ENCODE results near the gene BPI.

BPI gene

GRCh38 chr20:38350879-38351775, 47.2 kb downstream of the BPI start:
- no peak overlapping the region for H3K27ac ChIP-seq (ENCODE audit: low read depth in 2 of 2, low read length in 2 of 2)
- H3K4me1 ChIP-seq (ENCODE audit: control insufficient read depth in 2 of 2, insufficient read depth in 2 of 2, low read length in 2 of 2): no peaks in the 10 kb centered on the region

DNA sequence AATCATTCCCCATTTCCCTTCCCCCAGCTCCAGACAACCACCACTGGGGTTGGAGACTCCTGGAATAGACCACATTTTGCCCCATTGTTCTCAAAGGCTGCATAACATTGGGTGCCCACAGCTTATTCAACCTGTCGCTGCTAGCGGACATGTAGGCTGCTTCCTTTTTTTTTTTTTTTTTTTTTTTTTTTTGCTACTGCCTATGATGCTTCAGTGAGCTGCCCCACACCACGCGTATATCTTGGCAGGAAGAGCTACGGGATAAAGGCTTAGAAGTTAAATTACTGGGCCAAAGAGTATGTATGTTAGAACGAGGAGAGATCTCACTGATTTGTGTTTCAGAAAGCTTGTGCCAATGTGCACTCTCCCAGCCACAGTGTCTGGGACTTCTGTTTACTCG, 49.4 kb downstream of the BPI start:
- no peaks in the 10 kb centered on the region for H3K4me1 ChIP-seq (ENCODE audit: control insufficient read depth in 2 of 2, insufficient read depth in 2 of 2, low read length in 2 of 2)
- no peak overlapping the region for H3K4me3 ChIP-seq (ENCODE audit: low read length in 2 of 2)
- H3K9me3 ChIP-seq (ENCODE audit: control insufficient read depth in 2 of 2, low read length in 2 of 2): no peaks in the 10 kb centered on the region
- H3K27me3 ChIP-seq (ENCODE audit: control insufficient read depth in 2 of 2, insufficient read depth in 2 of 2, low read length in 2 of 2): peaks cover 0 to 3% of the 10 kb centered on the region in 2 donors
- no peak overlapping the region for H3K27ac ChIP-seq (ENCODE audit: low read depth in 2 of 2, low read length in 2 of 2)
- H3K9ac ChIP-seq (ENCODE audit: low read depth in 1 of 2, low read length in 2 of 2): no peak overlapping the region
- H3K36me3 ChIP-seq (ENCODE audit: control insufficient read depth in 2 of 2, insufficient read depth in 2 of 2, low read length in 2 of 2): no peaks in the 10 kb centered on the region

More at GRCh38 chr20:38350879-38351775, 47.2 kb downstream of the BPI start:
- Histone ChIP-seq H3K27me3 (ENCODE audit: control insufficient read depth in 2 of 2, insufficient read depth in 2 of 2, low read length in 2 of 2) (no peaks in the 10 kb centered on the region), H3K4me3 (ENCODE audit: low read length in 2 of 2) (no peak overlapping the region), H3K9me3 (ENCODE audit: control insufficient read depth in 2 of 2, low read length in 2 of 2) (no peaks in the 10 kb centered on the region), H3K9ac (ENCODE audit: low read depth in 1 of 2, low read length in 2 of 2) (no peak overlapping the region), H3K36me3 (ENCODE audit: control insufficient read depth in 2 of 2, insufficient read depth in 2 of 2, low read length in 2 of 2) (no peaks in the 10 kb centered on the region)

DNA sequence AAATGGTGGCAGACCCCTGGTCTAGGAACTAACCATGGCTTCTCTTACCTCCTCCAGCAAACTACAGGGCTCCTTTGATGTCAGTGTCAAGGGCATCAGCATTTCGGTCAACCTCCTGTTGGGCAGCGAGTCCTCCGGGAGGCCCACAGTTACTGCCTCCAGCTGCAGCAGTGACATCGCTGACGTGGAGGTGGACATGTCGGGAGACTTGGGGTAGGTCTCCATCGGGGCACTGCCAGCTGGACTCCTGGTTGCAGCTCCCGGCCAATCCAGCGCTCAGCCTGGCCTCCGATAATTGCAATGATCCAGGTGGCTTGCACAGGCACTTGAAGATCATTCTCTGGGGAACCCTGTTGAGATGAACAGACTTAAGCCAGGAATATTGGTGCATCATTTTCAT, 50.3 kb downstream of the BPI start:
- Histone ChIP-seq H3K27ac (ENCODE audit: low read depth in 2 of 2, low read length in 2 of 2) (no peak overlapping the region), H3K9me3 (ENCODE audit: control insufficient read depth in 2 of 2, low read length in 2 of 2) (no peaks in the 10 kb centered on the region), H3K4me3 (ENCODE audit: low read length in 2 of 2) (no peak overlapping the region), H3K36me3 (ENCODE audit: control insufficient read depth in 2 of 2, insufficient read depth in 2 of 2, low read length in 2 of 2) (no peaks in the 10 kb centered on the region), H3K9ac (ENCODE audit: low read depth in 1 of 2, low read length in 2 of 2) (no peak overlapping the region), H3K4me1 (ENCODE audit: control insufficient read depth in 2 of 2, insufficient read depth in 2 of 2, low read length in 2 of 2) (no peaks in the 10 kb centered on the region), H3K27me3 (ENCODE audit: control insufficient read depth in 2 of 2, insufficient read depth in 2 of 2, low read length in 2 of 2) (peaks cover 0 to 3% of the 10 kb centered on the region in 2 donors)

GRCh38 chr20:38355161-38356012, 51.4 kb downstream of the BPI start:
- H3K27ac ChIP-seq (ENCODE audit: low read depth in 2 of 2, low read length in 2 of 2): no peak overlapping the region
- H3K27me3 ChIP-seq (ENCODE audit: control insufficient read depth in 2 of 2, insufficient read depth in 2 of 2, low read length in 2 of 2): peaks cover 0 to 3% of the 10 kb centered on the region in 2 donors
- no peak overlapping the region for H3K4me3 ChIP-seq (ENCODE audit: low read length in 2 of 2)
- H3K4me1 ChIP-seq (ENCODE audit: control insufficient read depth in 2 of 2, insufficient read depth in 2 of 2, low read length in 2 of 2): no peaks in the 10 kb centered on the region
- no peak overlapping the region for H3K9ac ChIP-seq (ENCODE audit: low read depth in 1 of 2, low read length in 2 of 2)
- H3K9me3 ChIP-seq (ENCODE audit: control insufficient read depth in 2 of 2, low read length in 2 of 2): no peaks in the 10 kb centered on the region
- no peaks in the 10 kb centered on the region for H3K36me3 ChIP-seq (ENCODE audit: control insufficient read depth in 2 of 2, insufficient read depth in 2 of 2, low read length in 2 of 2)

GRCh38 chr20:38357653-38358207, 53.8 kb downstream of the BPI start:
- Histone ChIP-seq H3K36me3 (ENCODE audit: control insufficient read depth in 2 of 2, insufficient read depth in 2 of 2, low read length in 2 of 2) (no peaks in the 10 kb centered on the region), H3K27ac (ENCODE audit: low read depth in 2 of 2, low read length in 2 of 2) (no peak overlapping the region), H3K4me3 (ENCODE audit: low read length in 2 of 2) (no peak overlapping the region), H3K27me3 (ENCODE audit: control insufficient read depth in 2 of 2, insufficient read depth in 2 of 2, low read length in 2 of 2) (peaks cover 0 to 3% of the 10 kb centered on the region in 2 donors), H3K4me1 (ENCODE audit: control insufficient read depth in 2 of 2, insufficient read depth in 2 of 2, low read length in 2 of 2) (no peaks in the 10 kb centered on the region), H3K9me3 (ENCODE audit: control insufficient read depth in 2 of 2, low read length in 2 of 2) (no peaks in the 10 kb centered on the region), H3K9ac (ENCODE audit: low read depth in 1 of 2, low read length in 2 of 2) (no peak overlapping the region)

DNA sequence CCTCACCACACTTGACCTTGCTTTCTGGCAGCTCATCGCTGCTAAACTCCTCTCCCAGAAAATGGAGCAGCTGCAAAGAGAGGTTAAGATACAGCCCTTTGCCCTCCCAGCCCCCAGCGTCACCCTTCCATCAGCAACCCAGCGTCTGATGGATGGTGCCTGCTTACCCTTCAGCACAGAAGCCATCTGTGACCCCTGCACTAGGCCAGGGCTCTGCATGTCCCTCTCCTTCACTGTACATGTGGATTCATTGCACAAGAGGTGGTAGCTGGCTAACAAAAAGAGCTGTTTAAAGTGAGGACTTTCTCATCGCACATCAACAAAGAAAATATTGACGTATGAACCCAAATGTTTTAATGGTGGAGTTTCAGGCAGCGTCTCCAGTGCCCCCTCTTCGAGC, 54.6 kb downstream of the BPI start:
- Histone ChIP-seq H3K9ac (ENCODE audit: low read depth in 1 of 2, low read length in 2 of 2) (no peak overlapping the region), H3K4me3 (ENCODE audit: low read length in 2 of 2) (no peak overlapping the region), H3K27me3 (ENCODE audit: control insufficient read depth in 2 of 2, insufficient read depth in 2 of 2, low read length in 2 of 2) (peaks cover 0 to 3% of the 10 kb centered on the region in 2 donors), H3K4me1 (ENCODE audit: control insufficient read depth in 2 of 2, insufficient read depth in 2 of 2, low read length in 2 of 2) (no peaks in the 10 kb centered on the region), H3K36me3 (ENCODE audit: control insufficient read depth in 2 of 2, insufficient read depth in 2 of 2, low read length in 2 of 2) (no peaks in the 10 kb centered on the region), H3K9me3 (ENCODE audit: control insufficient read depth in 2 of 2, low read length in 2 of 2) (no peaks in the 10 kb centered on the region), H3K27ac (ENCODE audit: low read depth in 2 of 2, low read length in 2 of 2) (no peak overlapping the region)

- H3K4me3 ChIP-seq (ENCODE audit: low read length in 2 of 2): no peak overlapping the region
- H3K4me1 ChIP-seq (ENCODE audit: control insufficient read depth in 2 of 2, insufficient read depth in 2 of 2, low read length in 2 of 2): no peaks in the 10 kb centered on the region
- H3K9me3 ChIP-seq (ENCODE audit: control insufficient read depth in 2 of 2, low read length in 2 of 2): no peaks in the 10 kb centered on the region
- H3K9ac ChIP-seq (ENCODE audit: low read depth in 1 of 2, low read length in 2 of 2): no peak overlapping the region
- no peak overlapping the region for H3K27ac ChIP-seq (ENCODE audit: low read depth in 2 of 2, low read length in 2 of 2)
- no peaks in the 10 kb centered on the region for H3K27me3 ChIP-seq (ENCODE audit: control insufficient read depth in 2 of 2, insufficient read depth in 2 of 2, low read length in 2 of 2)
- H3K36me3 ChIP-seq (ENCODE audit: control insufficient read depth in 2 of 2, insufficient read depth in 2 of 2, low read length in 2 of 2): no peaks in the 10 kb centered on the region
Measured at GRCh38 chr20:38363004-38363747, 59.2 kb downstream of the BPI start.

- Histone ChIP-seq H3K4me1 (ENCODE audit: control insufficient read depth in 2 of 2, insufficient read depth in 2 of 2, low read length in 2 of 2) (peaks cover 0 to 3% of the 10 kb centered on the region in 2 donors), H3K27ac (ENCODE audit: low read depth in 2 of 2, low read length in 2 of 2) (no peak overlapping the region), H3K36me3 (ENCODE audit: control insufficient read depth in 2 of 2, insufficient read depth in 2 of 2, low read length in 2 of 2) (no peaks in the 10 kb centered on the region), H3K27me3 (ENCODE audit: control insufficient read depth in 2 of 2, insufficient read depth in 2 of 2, low read length in 2 of 2) (peaks cover 0 to 2% of the 10 kb centered on the region in 2 donors), H3K4me3 (ENCODE audit: low read length in 2 of 2) (no peak overlapping the region), H3K9ac (ENCODE audit: low read depth in 1 of 2, low read length in 2 of 2) (no peak overlapping the region), H3K9me3 (ENCODE audit: control insufficient read depth in 2 of 2, low read length in 2 of 2) (no peaks in the 10 kb centered on the region)
Measured at GRCh38 chr20:38369389-38369788, 65.4 kb downstream of the BPI start.

DNA sequence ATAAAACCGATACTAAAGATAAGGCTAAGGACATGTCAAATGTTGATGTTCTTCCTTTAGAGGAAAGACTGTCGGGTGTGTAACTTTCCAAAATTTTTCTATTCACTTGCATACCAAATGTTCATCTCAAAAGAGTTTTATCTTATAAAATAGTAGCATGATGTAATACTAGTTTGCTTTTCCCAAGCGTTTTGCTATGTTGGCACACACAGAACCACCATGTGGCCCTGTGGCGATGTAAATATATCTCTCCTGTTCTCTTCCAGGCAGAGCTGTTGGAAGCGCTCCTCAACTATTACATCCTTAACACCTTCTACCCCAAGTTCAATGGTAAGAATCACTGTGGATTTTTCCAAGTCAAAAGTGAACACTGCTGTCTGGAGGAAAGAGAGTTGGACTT, 68.8 kb downstream of the BPI start:
- peaks cover 0 to 3% of the 10 kb centered on the region in 2 donors for H3K4me1 ChIP-seq (ENCODE audit: control insufficient read depth in 2 of 2, insufficient read depth in 2 of 2, low read length in 2 of 2)
- peaks cover 0 to 2% of the 10 kb centered on the region in 2 donors for H3K27me3 ChIP-seq (ENCODE audit: control insufficient read depth in 2 of 2, insufficient read depth in 2 of 2, low read length in 2 of 2)
- H3K4me3 ChIP-seq (ENCODE audit: low read length in 2 of 2): no peak overlapping the region
- no peaks in the 10 kb centered on the region for H3K36me3 ChIP-seq (ENCODE audit: control insufficient read depth in 2 of 2, insufficient read depth in 2 of 2, low read length in 2 of 2)
- no peaks in the 10 kb centered on the region for H3K9me3 ChIP-seq (ENCODE audit: control insufficient read depth in 2 of 2, low read length in 2 of 2)
- no peak overlapping the region for H3K9ac ChIP-seq (ENCODE audit: low read depth in 1 of 2, low read length in 2 of 2)
- no peak overlapping the region for H3K27ac ChIP-seq (ENCODE audit: low read depth in 2 of 2, low read length in 2 of 2)
